ENCODE data around the gene KCNC2. TPM values are rescaled to one million over a fixed set of nuclear protein-coding genes. Genes with fewer than 3 reads are reported as not detected.
"Not testable (repeated sequence)": the region's sequence is repeated elsewhere in the genome, so short reads cannot be mapped to it uniquely, and the experiment has no call there.

Gene KCNC2
- total and polyA plus RNA-seq, 11 donors = not detected

DNA sequence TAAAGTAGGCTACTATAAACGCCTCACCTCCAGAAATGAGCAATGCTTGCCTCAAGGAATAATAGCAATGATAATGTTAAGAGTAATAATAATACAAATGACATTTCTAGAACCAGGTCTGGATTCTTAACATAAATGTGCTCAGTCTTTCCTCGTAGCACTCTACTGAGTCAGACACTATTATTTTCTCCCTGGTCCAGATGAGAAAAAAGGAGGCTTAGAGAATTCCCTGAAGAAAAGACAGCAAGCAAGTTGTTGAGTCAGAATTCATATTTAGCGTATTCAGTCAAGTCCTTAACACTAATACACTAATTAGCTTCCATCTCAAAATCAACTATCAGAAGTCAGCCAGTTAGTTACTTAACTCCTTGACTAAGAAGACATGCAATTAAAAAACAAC, 13.2 kb downstream of the KCNC2 start:
- no peak for TF ChIP-seq CTCF (IDR thresholded peaks at IDR 0.05)
- no peak for TF ChIP-seq POLR2A (IDR thresholded peaks at IDR 0.05)
- no peak for DNase-seq
- H3K36me3 ChIP-seq = no peaks in the 10 kb centered on the region
- intact Hi-C loops (cut with DNase I) = no loop called here
- H3K4me3 ChIP-seq = no peak overlapping the region
- H3K4me1 ChIP-seq = no peaks in the 10 kb centered on the region
- no peak for ATAC-seq
- no peak overlapping the region for H3K27ac ChIP-seq
- WGBS, 4 donors = 66 to 78% (median 68%) methylated on average over 3 of the region's 3 CpGs
- no peaks in the 10 kb centered on the region for H3K9me3 ChIP-seq
- H3K27me3 ChIP-seq = no peaks in the 10 kb centered on the region

GRCh38 chr12:75194250-75194649, 15.4 kb downstream of the KCNC2 start:
- WGBS, 4 donors = 65 to 77% (median 73%) methylated on average over 3 of the region's 3 CpGs
- Histone ChIP-seq H3K4me1 (no peaks in the 10 kb centered on the region), H3K27ac (no peak overlapping the region), H3K9me3 (no peaks in the 10 kb centered on the region), H3K36me3 (no peaks in the 10 kb centered on the region), H3K4me3 (no peak overlapping the region), H3K27me3 (no peaks in the 10 kb centered on the region)
- DNase-seq (no peak), ATAC-seq (no peak)
- intact Hi-C loops (cut with DNase I) = no loop called here
- TF ChIP-seq POLR2A (IDR thresholded peaks at IDR 0.05) (no peak), CTCF (IDR thresholded peaks at IDR 0.05) (no peak)

DNA sequence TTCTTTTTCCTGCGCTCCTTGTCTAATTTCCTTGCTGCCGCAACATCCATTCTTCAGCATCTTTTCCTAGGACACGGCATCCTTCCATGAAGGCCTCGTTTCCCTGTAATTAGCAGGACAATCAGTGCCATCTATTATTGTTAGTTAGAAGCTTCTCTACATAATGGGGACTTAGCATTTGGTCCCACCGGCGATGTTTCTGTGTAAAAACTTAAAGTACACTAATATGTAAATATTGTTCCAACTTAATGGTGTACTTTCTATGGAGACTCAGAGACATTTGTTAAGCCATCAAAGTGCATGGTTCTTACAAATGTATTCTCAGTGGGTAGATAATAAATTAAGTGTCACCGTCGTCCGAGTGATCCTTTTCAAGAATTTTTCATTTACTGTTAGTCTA, 17.4 kb downstream of the KCNC2 start:
- no peak for TF ChIP-seq POLR2A (IDR thresholded peaks at IDR 0.05)
- TF ChIP-seq CTCF (IDR thresholded peaks at IDR 0.05) = no peak
- ATAC-seq = no peak
- H3K9me3 ChIP-seq = no peaks in the 10 kb centered on the region
- no peaks in the 10 kb centered on the region for H3K27me3 ChIP-seq
- intact Hi-C loops (cut with DNase I) = no loop called here
- 77 to 89% (median 84%) methylated on average over 9 of the region's 9 CpGs for WGBS, 4 donors
- H3K4me1 ChIP-seq = no peaks in the 10 kb centered on the region
- H3K36me3 ChIP-seq = no peaks in the 10 kb centered on the region
- H3K4me3 ChIP-seq = no peak overlapping the region
- H3K27ac ChIP-seq = no peak overlapping the region
- DNase-seq = no peak

GRCh38 chr12:75190846-75191245, 18.8 kb downstream of the KCNC2 start:
- H3K27me3 ChIP-seq = no peaks in the 10 kb centered on the region
- H3K36me3 ChIP-seq = no peaks in the 10 kb centered on the region
- intact Hi-C loops (cut with DNase I) = no loop called here
- no peak overlapping the region for H3K4me3 ChIP-seq
- H3K4me1 ChIP-seq = no peaks in the 10 kb centered on the region
- H3K9me3 ChIP-seq = no peaks in the 10 kb centered on the region
- ATAC-seq (no peak), DNase-seq (no peak)
- no peak overlapping the region for H3K27ac ChIP-seq
- TF ChIP-seq POLR2A (IDR thresholded peaks at IDR 0.05) = no peak

DNA sequence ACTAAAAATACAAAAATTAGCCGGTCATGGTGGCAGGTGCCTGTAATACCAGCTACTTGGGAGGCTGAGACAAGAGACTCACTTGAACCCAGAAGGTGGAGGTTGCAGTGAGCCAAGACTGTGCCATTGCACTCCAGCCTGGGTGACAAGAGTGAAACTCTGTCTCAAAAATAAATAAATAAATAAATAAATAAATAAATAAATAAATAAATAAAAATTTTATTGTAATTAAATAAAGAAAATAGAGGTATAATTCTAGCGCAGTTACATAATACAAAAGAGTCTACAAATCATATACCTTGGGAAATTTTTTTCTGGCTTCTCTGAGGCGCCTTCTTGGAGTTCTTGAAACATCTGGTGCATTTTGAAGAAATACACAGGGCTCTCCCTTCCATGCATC, 23.8 kb downstream of the KCNC2 start:
- H3K9me3 ChIP-seq; DNase-seq; H3K27me3 ChIP-seq; H3K4me3 ChIP-seq; H3K4me1 ChIP-seq; H3K36me3 ChIP-seq; H3K27ac ChIP-seq; ATAC-seq; intact Hi-C loops (cut with DNase I): not testable (repeated sequence)
- WGBS, 4 donors = 86 to 91% (median 87%) methylated on average over 3 of the region's 3 CpGs

Data from heart left ventricle (tissue), 16 donors.